HEK293 (cell line): ENCODE measurements around the gene INSM1.

Experiments used
- CTCF ChIA-PET: fragments of 350-600 bp; formaldehyde crosslinking; extraction: SDS; loops from one replicate; lab custom pipeline; 2021; ENCODE audit warnings: antibody characterized with exemption; lab: Yijun Ruan, JAX
- POLR2A ChIA-PET: fragments of 300-600 bp; formaldehyde crosslinking; extraction: SDS; loops from one replicate; lab custom pipeline; 2020; ENCODE audit warnings: antibody characterized with exemption, inconsistent platforms; lab: Yijun Ruan, JAX
- H3K27ac ChIP-seq: fragments of 200-500 bp; sonication (Bioruptor generic); 2 replicates; pipeline ENCODE4 v1.5.1; 2014; ENCODE audit warnings: low read depth, low read length, control low read depth, inconsistent platforms; ENCODE audit errors: extremely low read depth
- H3K36me3 ChIP-seq, 2 experiments: fragments of 200-500 bp in 1 of 2; sonication (Bioruptor generic) in 1 of 2; 1 replicate in 1 of 2; 2 replicates in 1 of 2; pipeline ENCODE4 v1.5.1; 2014 to 2017; ENCODE audit warnings: inconsistent platforms in 2 of 2, low read length in 2 of 2; ENCODE audit not compliant: control insufficient read depth in 2 of 2, insufficient read depth in 1 of 2
- H3K4me1 ChIP-seq: fragments of 200-500 bp; sonication (Bioruptor generic); 2 replicates; pipeline ENCODE4 v1.5.1; 2014; ENCODE audit warnings: mild to moderate bottlenecking, low read length, inconsistent platforms; ENCODE audit not compliant: control insufficient read depth, insufficient read depth
- H3K4me3 ChIP-seq: 2 replicates; pipeline ENCODE4 v1.5.1; 2011; ENCODE audit warnings: low read depth, mild to moderate bottlenecking, control low read depth, low read length, moderate library complexity
- H3K9me3 ChIP-seq: fragments of 200-500 bp; sonication (Bioruptor generic); 2 replicates; pipeline ENCODE4 v1.5.1; 2014; ENCODE audit warnings: low read depth, low read length, inconsistent platforms; ENCODE audit not compliant: control insufficient read depth, insufficient read depth
- BCL11A ChIP-seq: fragments of 450-650 bp; formaldehyde crosslinking; IDR thresholded peaks from 2 replicates; pipeline ENCODE4 v1.5.1; 2016; ENCODE audit warnings: low read depth, missing biosample characterization, missing genetic modification characterization
- FEZF1 ChIP-seq: fragments of 450-650 bp; formaldehyde crosslinking; IDR thresholded peaks from 2 replicates; pipeline ENCODE4 v1.5.1; 2016; ENCODE audit warnings: missing biosample characterization, missing genetic modification characterization
- KLF16 ChIP-seq: fragments of 450-650 bp; formaldehyde crosslinking; IDR thresholded peaks from 2 replicates; pipeline ENCODE4 v1.5.1; 2017; ENCODE audit warnings: missing biosample characterization, missing genetic modification characterization
- PRDM4 ChIP-seq: fragments of 450-650 bp; formaldehyde crosslinking; IDR thresholded peaks from 2 replicates; pipeline ENCODE4 v1.5.1; 2017; ENCODE audit warnings: missing biosample characterization, missing genetic modification characterization
- TCF7L2 ChIP-seq: IDR thresholded peaks from 2 replicates; pipeline ENCODE4 v1.6.1; 2011; ENCODE audit warnings: low read depth, mild to moderate bottlenecking, inconsistent platforms, low read length, moderate library complexity, borderline replicate concordance
- WT1 ChIP-seq: fragments of 450-650 bp; formaldehyde crosslinking; IDR thresholded peaks from 2 replicates; pipeline ENCODE4 v1.5.1; 2016; ENCODE audit warnings: missing biosample characterization, missing genetic modification characterization
- ZBTB8A ChIP-seq: fragments of 450-650 bp; formaldehyde crosslinking; IDR thresholded peaks from 2 replicates; pipeline ENCODE4 v1.5.1; 2016; ENCODE audit warnings: missing biosample characterization, missing genetic modification characterization
- ZEB2 ChIP-seq: fragments of 450-650 bp; formaldehyde crosslinking; IDR thresholded peaks from 2 replicates; pipeline ENCODE4 v1.5.1; 2016; ENCODE audit warnings: missing biosample characterization, missing genetic modification characterization
- ZFHX2 ChIP-seq: fragments of 450-650 bp; formaldehyde crosslinking; conservative IDR thresholded peaks from 2 replicates; pipeline ENCODE4 v1.5.1; 2016; ENCODE audit warnings: missing biosample characterization, missing genetic modification characterization
- ZNF169 ChIP-seq: fragments of 450-650 bp; formaldehyde crosslinking; IDR thresholded peaks from 2 replicates; pipeline ENCODE4 v1.5.1; 2016; ENCODE audit warnings: missing biosample characterization, missing genetic modification characterization
- ZNF202 ChIP-seq: fragments of 450-650 bp; formaldehyde crosslinking; IDR thresholded peaks from 2 replicates; pipeline ENCODE4 v1.5.1; 2016; ENCODE audit warnings: missing biosample characterization, missing genetic modification characterization, borderline replicate concordance
- ZNF221 ChIP-seq: fragments of 450-650 bp; formaldehyde crosslinking; IDR thresholded peaks from 2 replicates; pipeline ENCODE4 v1.5.1; 2017; ENCODE audit warnings: missing biosample characterization, missing genetic modification characterization, borderline replicate concordance
- ZNF280C ChIP-seq: fragments of 450-650 bp; formaldehyde crosslinking; IDR thresholded peaks from 2 replicates; pipeline ENCODE4 v1.5.1; 2016; ENCODE audit warnings: missing biosample characterization, missing genetic modification characterization
- ZNF510 ChIP-seq: fragments of 450-650 bp; formaldehyde crosslinking; IDR thresholded peaks from 2 replicates; pipeline ENCODE4 v1.5.1; 2018; ENCODE audit warnings: mild to moderate bottlenecking, missing genetic modification characterization, missing biosample characterization; ENCODE audit not compliant: insufficient replicate concordance
- ZNF529 ChIP-seq: fragments of 450-650 bp; formaldehyde crosslinking; IDR thresholded peaks from 2 replicates; pipeline ENCODE4 v1.5.1; 2017; ENCODE audit warnings: missing genetic modification characterization, missing biosample characterization; ENCODE audit not compliant: insufficient replicate concordance
- ZNF549 ChIP-seq: fragments of 450-650 bp; IDR thresholded peaks from 2 replicates; pipeline ENCODE4 v1.5.1; 2018; ENCODE audit warnings: missing biosample characterization, missing genetic modification characterization, mild to moderate bottlenecking, inconsistent platforms, moderate library complexity
- ZNF571 ChIP-seq: fragments of 450-650 bp; formaldehyde crosslinking; IDR thresholded peaks from 2 replicates; pipeline ENCODE4 v1.5.0; 2017; ENCODE audit warnings: missing biosample characterization, missing genetic modification characterization
- ZNF600 ChIP-seq: fragments of 450-650 bp; formaldehyde crosslinking; IDR thresholded peaks from 2 replicates; pipeline ENCODE4 v1.5.1; 2016; ENCODE audit warnings: missing biosample characterization, missing genetic modification characterization
- ZNF692 ChIP-seq: fragments of 450-650 bp; formaldehyde crosslinking; IDR thresholded peaks from 2 replicates; pipeline ENCODE4 v1.5.1; 2016; ENCODE audit warnings: missing biosample characterization, missing genetic modification characterization

Gene INSM1

DNA sequence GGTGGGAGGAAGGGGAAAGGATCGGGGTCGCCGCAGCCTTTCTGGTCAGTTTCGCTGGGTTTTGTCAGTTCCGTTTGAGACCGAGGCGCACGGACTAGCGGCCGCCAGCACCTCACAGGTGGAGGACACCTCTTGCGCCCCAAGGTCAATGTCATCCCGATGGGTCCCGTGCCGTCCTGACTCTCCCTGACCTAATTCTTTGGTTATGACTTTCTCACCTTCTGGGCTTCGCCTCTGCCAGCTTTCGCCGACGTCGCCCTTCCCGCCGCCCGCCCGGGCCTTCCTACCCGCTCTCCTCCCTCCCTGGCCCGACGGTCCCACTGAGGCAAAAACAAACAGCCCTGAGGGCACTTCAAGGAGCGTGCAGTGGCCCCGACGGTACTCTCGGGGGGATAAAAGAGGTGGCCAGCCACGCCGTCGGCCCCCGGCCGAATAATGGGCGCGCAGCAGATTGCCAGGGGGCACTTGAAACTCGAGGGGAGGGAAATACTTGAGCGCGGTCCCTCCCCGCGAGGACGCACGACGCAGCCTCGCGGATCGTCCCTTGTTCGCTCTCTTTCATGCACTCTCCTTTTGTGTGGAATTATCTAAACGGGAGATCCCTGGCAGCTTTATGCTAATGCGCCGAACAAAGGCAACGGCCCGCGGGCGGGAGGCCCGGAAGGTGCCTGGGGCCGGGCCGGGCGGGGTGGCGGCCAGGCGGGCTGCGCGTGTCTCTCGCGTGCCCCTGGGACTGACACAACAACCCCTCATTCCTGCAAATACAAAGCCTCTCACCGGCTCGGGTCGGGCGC lies 3.9 kb upstream of the INSM1 start (continued):
- TF ChIP-seq PRDM4 (tag by site-specific recombination): peak; percentile 96
- no peak for TF ChIP-seq KLF16 (tag by site-specific recombination)
- peak; percentile 78 for TF ChIP-seq ZBTB8A (tag by site-specific recombination)
- peak; percentile 16; the same call in 1 of the 2 replicates for TF ChIP-seq FEZF1
- TF ChIP-seq ZNF280C (tag by site-specific recombination): no peak
- peak; percentile 31; the same call in 1 of the 2 replicates for TF ChIP-seq ZEB2 (tag by site-specific recombination)
- TF ChIP-seq BCL11A (tag by site-specific recombination): peak; percentile 20; the same call in 1 of the 2 replicates
- TF ChIP-seq TCF7L2: peak; percentile 77; the same call in 1 of the 2 replicates
- TF ChIP-seq WT1: 0 out of 2 replicates have a peak, but pooled peaks have one; percentile 9
- TF ChIP-seq ZNF510 (tag by site-specific recombination): no peak
- no peak for TF ChIP-seq ZNF221 (tag by site-specific recombination)
- TF ChIP-seq ZFHX2 (tag by site-specific recombination): 0 out of 2 replicates have a peak, but pooled peaks have one; percentile 5
- TF ChIP-seq ZNF549 (tag by site-specific recombination): no peak

DNA sequence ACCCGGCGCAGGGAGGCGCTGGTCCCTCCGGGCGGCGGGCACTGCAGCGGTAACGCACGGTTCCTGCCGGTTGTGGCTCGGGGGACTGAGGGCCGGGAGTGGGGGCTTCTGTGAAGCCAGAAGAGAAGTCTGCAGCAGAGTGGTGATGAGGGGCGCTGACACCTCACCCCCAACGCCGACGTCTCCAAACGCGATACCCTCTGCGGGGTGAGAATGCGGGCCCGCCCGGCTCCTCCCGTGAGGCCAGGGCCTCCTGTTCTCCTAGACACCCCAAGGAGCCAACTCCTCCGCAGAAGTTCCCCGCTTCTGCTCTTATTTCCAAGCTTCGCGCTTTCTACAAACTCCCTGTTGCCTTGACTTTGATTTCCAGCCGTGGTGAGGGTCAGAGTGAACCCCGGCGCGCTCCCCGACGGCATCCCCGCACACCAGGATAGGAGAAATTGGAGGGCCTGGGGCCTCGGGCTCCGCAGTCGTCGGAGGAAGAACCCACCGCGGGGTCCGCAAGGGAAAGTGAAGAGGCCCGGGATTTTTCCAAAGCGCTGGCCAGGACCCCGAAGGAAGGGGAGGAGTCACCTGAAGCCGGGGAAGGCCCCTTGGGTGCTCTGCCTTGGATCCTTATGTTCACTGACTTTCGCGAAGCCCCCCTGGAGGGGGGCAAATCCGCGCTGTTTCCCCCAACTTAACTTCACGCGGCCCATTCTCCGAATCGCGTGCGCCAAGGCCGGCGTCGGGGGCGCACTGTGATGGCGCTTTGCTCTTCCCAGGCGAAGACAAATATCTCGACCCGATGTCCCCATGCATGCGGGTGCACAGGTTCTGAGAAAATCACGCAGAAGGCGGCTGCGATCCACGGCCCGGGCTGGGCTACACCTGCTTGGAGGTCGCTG lies 3.1 kb upstream of the INSM1 start:
- H3K4me1 ChIP-seq: peaks cover 11% of the 10 kb centered on the region; the same call in 1 of the 2 replicates
- no peaks in the 10 kb centered on the region for H3K36me3 ChIP-seq
- CTCF ChIA-PET: interaction anchor here (0.6 kb wide), 1 partner anchor 104 kb away, joined by 3 read pairs; no protein-coding TSS in a partner anchor
- POLR2A ChIA-PET: no interaction called here
- no peaks in the 10 kb centered on the region for H3K9me3 ChIP-seq
- H3K4me3 ChIP-seq: peak overlapping the region; percentile 7; the same call in 1 of the 2 replicates
- TF ChIP-seq ZNF571 (tag by site-specific recombination) (no peak), ZNF600 (peak; percentile 29; the same call in 1 of the 2 replicates), ZNF529 (no peak), ZNF169 (tag by site-specific recombination) (no peak), ZNF202 (tag by site-specific recombination) (no peak), ZNF692 (tag by site-specific recombination) (peak; percentile 80)
- TF ChIP-seq, all 188 proteins: peak for 2
- H3K27ac ChIP-seq: no peak overlapping the region; the same call in 1 of the 2 replicates
